GM23338 (cell line): ENCODE measurements around the gene SYNPO2L. TPM values are rescaled to one million over a fixed set of nuclear protein-coding genes. Genes with fewer than 3 reads are reported as not detected.

ENCODE experiments used
- ATAC-seq: fragments of 200-7000 bp; cut with Tn5 transposase; 3 replicates; pipeline ENCODE4 v1.9.1; 2020
- DNase-seq: peaks from one replicate; pipeline ENCODE4 v3.0.0-alpha.2; 2015; ENCODE audit warnings: low spot score
- H2AFZ ChIP-seq: fragments of 200-600 bp; sonication (generic); 2 replicates; pipeline ENCODE4 v1.8.0; 2016; ENCODE audit warnings: antibody characterized with exemption, mild to moderate bottlenecking, moderate library complexity
- H3F3A ChIP-seq: fragments of 200-600 bp; sonication (generic); replicated peaks from 2 replicates; pipeline ENCODE4 v1.8.0; 2017; ENCODE audit warnings: antibody characterized with exemption, mixed run types, low read depth
- H3K27ac ChIP-seq: fragments of 200-600 bp; sonication (generic); 2 replicates; pipeline ENCODE4 v1.6.1; 2016; ENCODE audit warnings: low read depth
- H3K27me3 ChIP-seq: fragments of 200-600 bp; sonication (generic); 2 replicates; pipeline ENCODE4 v1.8.0; 2016; ENCODE audit warnings: mild to moderate bottlenecking, mixed run types, moderate library complexity; ENCODE audit not compliant: insufficient read depth
- H3K36me3 ChIP-seq: fragments of 200-600 bp; sonication (generic); 2 replicates; pipeline ENCODE4 v1.8.0; 2016; ENCODE audit warnings: mild to moderate bottlenecking; ENCODE audit not compliant: insufficient read depth
- H3K4me1 ChIP-seq: fragments of 200-600 bp; sonication (generic); 2 replicates; pipeline ENCODE4 v1.8.0; 2016; ENCODE audit warnings: mild to moderate bottlenecking, moderate library complexity; ENCODE audit not compliant: insufficient read depth
- H3K4me2 ChIP-seq: fragments of 200-600 bp; sonication (generic); 2 replicates; pipeline ENCODE4 v1.7.1; 2017; ENCODE audit warnings: mixed run types
- H3K4me3 ChIP-seq: fragments of 200-600 bp; sonication (generic); 2 replicates; pipeline ENCODE4 v1.6.1; 2016; ENCODE audit warnings: mixed run types
- H3K79me2 ChIP-seq: fragments of 200-600 bp; sonication (generic); replicated peaks from 2 replicates; pipeline ENCODE4 v1.8.0; 2017; ENCODE audit warnings: mild to moderate bottlenecking; ENCODE audit not compliant: insufficient read depth
- H3K9me2 ChIP-seq: fragments of 200-600 bp; sonication (generic); 2 replicates; pipeline ENCODE4 v1.8.0; 2017; ENCODE audit not compliant: insufficient read depth
- H4K20me1 ChIP-seq: fragments of 200-600 bp; sonication (generic); replicated peaks from 2 replicates; pipeline ENCODE4 v1.8.0; 2017; ENCODE audit warnings: mild to moderate bottlenecking; ENCODE audit not compliant: insufficient read depth
- H3K27ac Mint-ChIP-seq: 2 replicates; pipeline ENCODE4 v1.8.0; 2020; ENCODE audit warnings: inconsistent platforms, mild to moderate bottlenecking, moderate library complexity, mixed read lengths
- H3K27me3 Mint-ChIP-seq: 3 replicates; pipeline ENCODE4 v1.8.0; 2022; ENCODE audit warnings: low read depth, mild to moderate bottlenecking, moderate library complexity, mixed read lengths, inconsistent platforms; ENCODE audit not compliant: insufficient read depth, poor library complexity
- H3K36me3 Mint-ChIP-seq: 3 replicates; pipeline ENCODE4 v1.8.0; 2021; ENCODE audit warnings: low read depth, mild to moderate bottlenecking, inconsistent platforms, moderate library complexity, mixed read lengths
- H3K4me1 Mint-ChIP-seq: 3 replicates; pipeline ENCODE4 v1.8.0; 2020; ENCODE audit warnings: mild to moderate bottlenecking, inconsistent platforms, mixed read lengths
- H3K4me3 Mint-ChIP-seq: 3 replicates; pipeline ENCODE4 v1.8.0; 2021; ENCODE audit warnings: moderate library complexity, mild to moderate bottlenecking, inconsistent platforms, mixed read lengths
- H3K9me3 Mint-ChIP-seq: 3 replicates; pipeline ENCODE4 v1.8.0; 2020; ENCODE audit warnings: moderate library complexity, mild to moderate bottlenecking, inconsistent platforms, mixed read lengths
- CREB1 ChIP-seq: fragments of 250-450 bp; sonication (Bioruptor Pico); IDR thresholded peaks from 2 replicates; pipeline ENCODE4 v1.5.0; 2020; ENCODE audit warnings: low read depth, mild to moderate bottlenecking, moderate library complexity
- EZH2phosphoT487 ChIP-seq: fragments of 200-600 bp; sonication (generic); IDR thresholded peaks from one replicate; pipeline ENCODE4 v1.8.1; 2018; ENCODE audit warnings: antibody characterized with exemption; ENCODE audit not compliant: unreplicated experiment
- JUNB ChIP-seq: IDR thresholded peaks from one replicate; pipeline ENCODE4 v1.6.1; 2016; ENCODE audit warnings: antibody characterized with exemption; ENCODE audit not compliant: unreplicated experiment
- NANOG ChIP-seq: IDR thresholded peaks from 2 replicates; pipeline ENCODE4 v1.6.1; 2016; ENCODE audit warnings: antibody characterized with exemption, borderline replicate concordance
- POLR2AphosphoS5 ChIP-seq: IDR thresholded peaks from 2 replicates; pipeline ENCODE4 v1.6.1; 2016; ENCODE audit warnings: antibody characterized with exemption, low read depth
- STAT1 ChIP-seq: IDR thresholded peaks from one replicate; pipeline ENCODE4 v1.6.1; 2016; ENCODE audit warnings: antibody characterized with exemption; ENCODE audit not compliant: unreplicated experiment
- ZNF114 ChIP-seq: fragments of 250-450 bp; sonication (Bioruptor Pico); IDR thresholded peaks from 2 replicates; pipeline ENCODE4 v1.5.0; 2020; ENCODE audit warnings: mild to moderate bottlenecking, moderate library complexity
- ZNF331 ChIP-seq: fragments of 250-450 bp; sonication (Bioruptor Pico); IDR thresholded peaks from 2 replicates; pipeline ENCODE4 v1.5.0; 2020; ENCODE audit warnings: low read depth, mild to moderate bottlenecking, moderate library complexity
- polyA plus RNA-seq: library from polyadenylated mRNA; unstranded; fragments of >200 nt; fragmentation: Nextera tagmentation; extraction: Ambion mirVana; gene quantifications from 2 replicates; pipeline ENCODE4 v1.2.1, GENCODE V29; 2016
- total RNA-seq: library from RNA; depleted of rRNA; stranded (reverse); fragments of >200 nt; shearing (Covaris generic); gene quantifications from 2 replicates; pipeline ENCODE4 v1.2.3, GENCODE V29; 2014
- TF ChIP-seq, protein P1 (sequence below): IDR thresholded peaks from 2 replicates; pipeline ENCODE4 v1.6.1; 2016; ENCODE audit warnings: antibody characterized with exemption
- TF ChIP-seq, protein P2 (sequence below): fragments of 250-450 bp; sonication (Bioruptor Pico); IDR thresholded peaks from 2 replicates; pipeline ENCODE4 v1.5.0; 2020; ENCODE audit warnings: mild to moderate bottlenecking, moderate library complexity
- TF ChIP-seq, protein P3 (sequence below): IDR thresholded peaks from one replicate; pipeline ENCODE4 v1.6.1; 2018; ENCODE audit warnings: antibody characterized with exemption; ENCODE audit not compliant: unreplicated experiment
- TF ChIP-seq, protein P4 (sequence below), 2 experiments: fragments of 200-600 bp in 1 of 2; sonication (generic) in 1 of 2; conservative IDR thresholded peaks; 2 replicates each; pipeline versions ENCODE4 v1.5.1 to v1.6.1; 2016 to 2017; ENCODE audit warnings: antibody characterized with exemption in 2 of 2, low read depth in 2 of 2, mild to moderate bottlenecking in 2 of 2, moderate library complexity in 1 of 2

SYNPO2L gene
- total and polyA plus RNA-seq, 2 experiments from 2014 or later, result 0.57 TPM; not detected in 1

DNA sequence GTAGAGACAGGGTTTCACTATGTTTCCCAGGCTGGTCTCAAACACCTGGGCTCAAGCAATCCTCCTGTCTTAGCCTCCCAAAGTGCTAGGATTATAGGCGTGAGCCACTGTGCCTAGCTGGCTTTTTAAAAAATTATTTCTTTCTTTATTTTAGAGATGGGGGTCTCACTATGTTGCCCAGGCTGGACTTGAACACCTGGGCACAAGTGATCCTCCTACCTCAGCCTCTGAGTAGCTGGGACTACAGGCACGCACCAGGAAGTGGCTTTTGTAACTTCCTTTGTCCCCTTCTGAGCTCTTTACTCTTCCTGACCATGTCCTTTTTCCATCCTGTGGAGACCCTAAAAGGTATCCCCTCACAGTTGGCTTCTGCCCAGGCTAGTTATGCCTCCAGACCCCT lies 12.5 kb downstream of the SYNPO2L start:
- Histone ChIP-seq H4K20me1 (no peaks in the 10 kb centered on the region), H3K79me2 (no peaks in the 10 kb centered on the region), H3K36me3 (no peaks in the 10 kb centered on the region), H3F3A (peaks cover 6% of the 10 kb centered on the region; the same call in 1 of the 2 replicates), H3K4me3 (no peak overlapping the region), H3K9me2 (no peaks in the 10 kb centered on the region), H3K27ac (no peak overlapping the region), H2AFZ (no peak overlapping the region), H3K4me2 (no peak overlapping the region), H3K27me3 (no peaks in the 10 kb centered on the region), H3K4me1 (peaks cover 9% of the 10 kb centered on the region)
- Mint-ChIP-seq H3K27ac (no peak overlapping the region), H3K4me1 (peaks cover 12% of the 10 kb centered on the region), H3K27me3 (peaks cover 11% of the 10 kb centered on the region), H3K9me3 (no peaks in the 10 kb centered on the region), H3K4me3 (no peak overlapping the region), H3K36me3 (no peaks in the 10 kb centered on the region; the same call in 2 of the 3 replicates)
- no peak for DNase-seq
- TF ChIP-seq NANOG (no peak), EZH2phosphoT487 (no peak), ZNF331 (no peak), JUNB (no peak), CREB1 (CRISPR knock-in tag) (no peak), ZNF114 (CRISPR knock-in tag) (no peak), POLR2AphosphoS5 (no peak), STAT1 (no peak)
- TF ChIP-seq, protein P1, sequence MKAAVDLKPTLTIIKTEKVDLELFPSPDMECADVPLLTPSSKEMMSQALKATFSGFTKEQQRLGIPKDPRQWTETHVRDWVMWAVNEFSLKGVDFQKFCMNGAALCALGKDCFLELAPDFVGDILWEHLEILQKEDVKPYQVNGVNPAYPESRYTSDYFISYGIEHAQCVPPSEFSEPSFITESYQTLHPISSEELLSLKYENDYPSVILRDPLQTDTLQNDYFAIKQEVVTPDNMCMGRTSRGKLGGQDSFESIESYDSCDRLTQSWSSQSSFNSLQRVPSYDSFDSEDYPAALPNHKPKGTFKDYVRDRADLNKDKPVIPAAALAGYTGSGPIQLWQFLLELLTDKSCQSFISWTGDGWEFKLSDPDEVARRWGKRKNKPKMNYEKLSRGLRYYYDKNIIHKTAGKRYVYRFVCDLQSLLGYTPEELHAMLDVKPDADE, result no peak
- TF ChIP-seq, protein P2, sequence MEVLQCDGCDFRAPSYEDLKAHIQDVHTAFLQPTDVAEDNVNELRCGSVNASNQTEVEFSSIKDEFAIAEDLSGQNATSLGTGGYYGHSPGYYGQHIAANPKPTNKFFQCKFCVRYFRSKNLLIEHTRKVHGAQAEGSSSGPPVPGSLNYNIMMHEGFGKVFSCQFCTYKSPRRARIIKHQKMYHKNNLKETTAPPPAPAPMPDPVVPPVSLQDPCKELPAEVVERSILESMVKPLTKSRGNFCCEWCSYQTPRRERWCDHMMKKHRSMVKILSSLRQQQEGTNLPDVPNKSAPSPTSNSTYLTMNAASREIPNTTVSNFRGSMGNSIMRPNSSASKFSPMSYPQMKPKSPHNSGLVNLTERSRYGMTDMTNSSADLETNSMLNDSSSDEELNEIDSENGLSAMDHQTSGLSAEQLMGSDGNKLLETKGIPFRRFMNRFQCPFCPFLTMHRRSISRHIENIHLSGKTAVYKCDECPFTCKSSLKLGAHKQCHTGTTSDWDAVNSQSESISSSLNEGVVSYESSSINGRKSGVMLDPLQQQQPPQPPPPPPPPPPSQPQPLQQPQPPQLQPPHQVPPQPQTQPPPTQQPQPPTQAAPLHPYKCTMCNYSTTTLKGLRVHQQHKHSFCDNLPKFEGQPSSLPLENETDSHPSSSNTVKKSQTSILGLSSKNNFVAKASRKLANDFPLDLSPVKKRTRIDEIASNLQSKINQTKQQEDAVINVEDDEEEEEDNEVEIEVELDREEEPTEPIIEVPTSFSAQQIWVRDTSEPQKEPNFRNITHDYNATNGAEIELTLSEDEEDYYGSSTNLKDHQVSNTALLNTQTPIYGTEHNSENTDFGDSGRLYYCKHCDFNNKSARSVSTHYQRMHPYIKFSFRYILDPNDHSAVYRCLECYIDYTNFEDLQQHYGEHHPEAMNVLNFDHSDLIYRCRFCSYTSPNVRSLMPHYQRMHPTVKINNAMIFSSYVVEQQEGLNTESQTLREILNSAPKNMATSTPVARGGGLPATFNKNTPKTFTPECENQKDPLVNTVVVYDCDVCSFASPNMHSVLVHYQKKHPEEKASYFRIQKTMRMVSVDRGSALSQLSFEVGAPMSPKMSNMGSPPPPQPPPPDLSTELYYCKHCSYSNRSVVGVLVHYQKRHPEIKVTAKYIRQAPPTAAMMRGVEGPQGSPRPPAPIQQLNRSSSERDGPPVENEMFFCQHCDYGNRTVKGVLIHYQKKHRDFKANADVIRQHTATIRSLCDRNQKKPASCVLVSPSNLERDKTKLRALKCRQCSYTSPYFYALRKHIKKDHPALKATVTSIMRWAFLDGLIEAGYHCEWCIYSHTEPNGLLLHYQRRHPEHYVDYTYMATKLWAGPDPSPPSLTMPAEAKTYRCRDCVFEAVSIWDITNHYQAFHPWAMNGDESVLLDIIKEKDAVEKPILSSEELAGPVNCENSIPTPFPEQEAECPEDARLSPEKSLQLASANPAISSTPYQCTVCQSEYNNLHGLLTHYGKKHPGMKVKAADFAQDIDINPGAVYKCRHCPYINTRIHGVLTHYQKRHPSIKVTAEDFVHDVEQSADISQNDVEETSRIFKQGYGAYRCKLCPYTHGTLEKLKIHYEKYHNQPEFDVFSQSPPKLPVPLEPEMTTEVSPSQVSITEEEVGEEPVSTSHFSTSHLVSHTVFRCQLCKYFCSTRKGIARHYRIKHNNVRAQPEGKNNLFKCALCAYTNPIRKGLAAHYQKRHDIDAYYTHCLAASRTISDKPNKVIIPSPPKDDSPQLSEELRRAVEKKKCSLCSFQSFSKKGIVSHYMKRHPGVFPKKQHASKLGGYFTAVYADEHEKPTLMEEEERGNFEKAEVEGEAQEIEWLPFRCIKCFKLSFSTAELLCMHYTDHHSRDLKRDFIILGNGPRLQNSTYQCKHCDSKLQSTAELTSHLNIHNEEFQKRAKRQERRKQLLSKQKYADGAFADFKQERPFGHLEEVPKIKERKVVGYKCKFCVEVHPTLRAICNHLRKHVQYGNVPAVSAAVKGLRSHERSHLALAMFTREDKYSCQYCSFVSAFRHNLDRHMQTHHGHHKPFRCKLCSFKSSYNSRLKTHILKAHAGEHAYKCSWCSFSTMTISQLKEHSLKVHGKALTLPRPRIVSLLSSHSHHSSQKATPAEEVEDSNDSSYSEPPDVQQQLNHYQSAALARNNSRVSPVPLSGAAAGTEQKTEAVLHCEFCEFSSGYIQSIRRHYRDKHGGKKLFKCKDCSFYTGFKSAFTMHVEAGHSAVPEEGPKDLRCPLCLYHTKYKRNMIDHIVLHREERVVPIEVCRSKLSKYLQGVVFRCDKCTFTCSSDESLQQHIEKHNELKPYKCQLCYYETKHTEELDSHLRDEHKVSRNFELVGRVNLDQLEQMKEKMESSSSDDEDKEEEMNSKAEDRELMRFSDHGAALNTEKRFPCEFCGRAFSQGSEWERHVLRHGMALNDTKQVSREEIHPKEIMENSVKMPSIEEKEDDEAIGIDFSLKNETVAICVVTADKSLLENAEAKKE, result no peak
- TF ChIP-seq, protein P3, sequence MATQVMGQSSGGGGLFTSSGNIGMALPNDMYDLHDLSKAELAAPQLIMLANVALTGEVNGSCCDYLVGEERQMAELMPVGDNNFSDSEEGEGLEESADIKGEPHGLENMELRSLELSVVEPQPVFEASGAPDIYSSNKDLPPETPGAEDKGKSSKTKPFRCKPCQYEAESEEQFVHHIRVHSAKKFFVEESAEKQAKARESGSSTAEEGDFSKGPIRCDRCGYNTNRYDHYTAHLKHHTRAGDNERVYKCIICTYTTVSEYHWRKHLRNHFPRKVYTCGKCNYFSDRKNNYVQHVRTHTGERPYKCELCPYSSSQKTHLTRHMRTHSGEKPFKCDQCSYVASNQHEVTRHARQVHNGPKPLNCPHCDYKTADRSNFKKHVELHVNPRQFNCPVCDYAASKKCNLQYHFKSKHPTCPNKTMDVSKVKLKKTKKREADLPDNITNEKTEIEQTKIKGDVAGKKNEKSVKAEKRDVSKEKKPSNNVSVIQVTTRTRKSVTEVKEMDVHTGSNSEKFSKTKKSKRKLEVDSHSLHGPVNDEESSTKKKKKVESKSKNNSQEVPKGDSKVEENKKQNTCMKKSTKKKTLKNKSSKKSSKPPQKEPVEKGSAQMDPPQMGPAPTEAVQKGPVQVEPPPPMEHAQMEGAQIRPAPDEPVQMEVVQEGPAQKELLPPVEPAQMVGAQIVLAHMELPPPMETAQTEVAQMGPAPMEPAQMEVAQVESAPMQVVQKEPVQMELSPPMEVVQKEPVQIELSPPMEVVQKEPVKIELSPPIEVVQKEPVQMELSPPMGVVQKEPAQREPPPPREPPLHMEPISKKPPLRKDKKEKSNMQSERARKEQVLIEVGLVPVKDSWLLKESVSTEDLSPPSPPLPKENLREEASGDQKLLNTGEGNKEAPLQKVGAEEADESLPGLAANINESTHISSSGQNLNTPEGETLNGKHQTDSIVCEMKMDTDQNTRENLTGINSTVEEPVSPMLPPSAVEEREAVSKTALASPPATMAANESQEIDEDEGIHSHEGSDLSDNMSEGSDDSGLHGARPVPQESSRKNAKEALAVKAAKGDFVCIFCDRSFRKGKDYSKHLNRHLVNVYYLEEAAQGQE, result no peak
- TF ChIP-seq, protein P4, sequence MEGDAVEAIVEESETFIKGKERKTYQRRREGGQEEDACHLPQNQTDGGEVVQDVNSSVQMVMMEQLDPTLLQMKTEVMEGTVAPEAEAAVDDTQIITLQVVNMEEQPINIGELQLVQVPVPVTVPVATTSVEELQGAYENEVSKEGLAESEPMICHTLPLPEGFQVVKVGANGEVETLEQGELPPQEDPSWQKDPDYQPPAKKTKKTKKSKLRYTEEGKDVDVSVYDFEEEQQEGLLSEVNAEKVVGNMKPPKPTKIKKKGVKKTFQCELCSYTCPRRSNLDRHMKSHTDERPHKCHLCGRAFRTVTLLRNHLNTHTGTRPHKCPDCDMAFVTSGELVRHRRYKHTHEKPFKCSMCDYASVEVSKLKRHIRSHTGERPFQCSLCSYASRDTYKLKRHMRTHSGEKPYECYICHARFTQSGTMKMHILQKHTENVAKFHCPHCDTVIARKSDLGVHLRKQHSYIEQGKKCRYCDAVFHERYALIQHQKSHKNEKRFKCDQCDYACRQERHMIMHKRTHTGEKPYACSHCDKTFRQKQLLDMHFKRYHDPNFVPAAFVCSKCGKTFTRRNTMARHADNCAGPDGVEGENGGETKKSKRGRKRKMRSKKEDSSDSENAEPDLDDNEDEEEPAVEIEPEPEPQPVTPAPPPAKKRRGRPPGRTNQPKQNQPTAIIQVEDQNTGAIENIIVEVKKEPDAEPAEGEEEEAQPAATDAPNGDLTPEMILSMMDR (conservative IDR thresholded peaks at IDR 0.05; ENCODE audit: low read depth in 2 of 2), result no peak
- ATAC-seq, result no peak
